ENCODE results near the gene CCDC88C.
A peak's percentile ranks its signal among the peaks of the same experiment; 100 is the strongest.

Gene CCDC88C

GRCh38 chr14:91295851-91296796, 121.5 kb downstream of the CCDC88C start:
- no peak for DNase-seq (ENCODE audit: extremely low read depth in 1 of 2, low read depth in 1 of 2)

- DNase-seq (ENCODE audit: extremely low read depth in 1 of 2, low read depth in 1 of 2) = no peak
These were observed 122.3 kb downstream of the CCDC88C start for GRCh38 chr14:91295276-91295845.

GRCh38 chr14:91294153-91294552, 123.5 kb downstream of the CCDC88C start:
- DNase-seq (ENCODE audit: extremely low read depth in 1 of 2, low read depth in 1 of 2) = no peak

GRCh38 chr14:91293281-91293680, 124.3 kb downstream of the CCDC88C start:
- DNase-seq (ENCODE audit: extremely low read depth in 1 of 2, low read depth in 1 of 2) = no peak

- no peak for DNase-seq (ENCODE audit: extremely low read depth in 1 of 2, low read depth in 1 of 2)
These were observed 125.1 kb downstream of the CCDC88C start for GRCh38 chr14:91292491-91292890.

- DNase-seq (ENCODE audit: extremely low read depth in 1 of 2, low read depth in 1 of 2) = no peak
These were observed 125.7 kb downstream of the CCDC88C start for GRCh38 chr14:91291786-91292405.

GRCh38 chr14:91290986-91291385, 126.6 kb downstream of the CCDC88C start:
- no peak for DNase-seq (ENCODE audit: extremely low read depth in 1 of 2, low read depth in 1 of 2)

GRCh38 chr14:91289464-91289863, 128.2 kb downstream of the CCDC88C start:
- DNase-seq (ENCODE audit: extremely low read depth in 1 of 2, low read depth in 1 of 2) = no peak

- DNase-seq (ENCODE audit: extremely low read depth in 1 of 2, low read depth in 1 of 2) = no peak
These were observed 128.7 kb downstream of the CCDC88C start for GRCh38 chr14:91288876-91289275.

- peak; percentile 35 to 54 for DNase-seq (ENCODE audit: extremely low read depth in 1 of 2, low read depth in 1 of 2)
These were observed 131.1 kb downstream of the CCDC88C start for GRCh38 chr14:91286530-91286937.

- no peak for DNase-seq (ENCODE audit: extremely low read depth in 1 of 2, low read depth in 1 of 2)
These were observed 132.7 kb downstream of the CCDC88C start for GRCh38 chr14:91284791-91285548.

GRCh38 chr14:91284146-91284790, 133.4 kb downstream of the CCDC88C start:
- DNase-seq (ENCODE audit: extremely low read depth in 1 of 2, low read depth in 1 of 2) = no peak

GRCh38 chr14:91283666-91284065, 134.0 kb downstream of the CCDC88C start:
- DNase-seq (ENCODE audit: extremely low read depth in 1 of 2, low read depth in 1 of 2) = no peak

- no peak for DNase-seq (ENCODE audit: extremely low read depth in 1 of 2, low read depth in 1 of 2)
These were observed 134.5 kb downstream of the CCDC88C start for GRCh38 chr14:91282954-91283645.

GRCh38 chr14:91281346-91281745, 136.3 kb downstream of the CCDC88C start:
- DNase-seq (ENCODE audit: extremely low read depth in 1 of 2, low read depth in 1 of 2) = no peak

- DNase-seq (ENCODE audit: extremely low read depth in 1 of 2, low read depth in 1 of 2) = no peak
These were observed 137.5 kb downstream of the CCDC88C start for GRCh38 chr14:91280129-91280528.

- no peak for DNase-seq (ENCODE audit: extremely low read depth in 1 of 2, low read depth in 1 of 2)
These were observed 138.3 kb downstream of the CCDC88C start for GRCh38 chr14:91279354-91279753.

- no peak for DNase-seq (ENCODE audit: extremely low read depth in 1 of 2, low read depth in 1 of 2)
These were observed 139.3 kb downstream of the CCDC88C start for GRCh38 chr14:91278383-91278715.

GRCh38 chr14:91277546-91278382, 139.9 kb downstream of the CCDC88C start:
- no peak for DNase-seq (ENCODE audit: extremely low read depth in 1 of 2, low read depth in 1 of 2)

Data from stimulated activated CD8-positive, alpha-beta memory T cell treated with anti-CD3 and anti-CD28 coated beads, Interleukin-7, amount 100 ng/mL, for 48 hours (primary cell).